ENCODE measurements around the gene TSC22D4.

The TSC22D4 gene

GRCh38 chr7:100486753-100487446 is 7.9 kb upstream of the TSC22D4 start:
- H3K27me3 Mint-ChIP-seq = peaks cover 51% of the 10 kb centered on the region
- H3K36me3 Mint-ChIP-seq (ENCODE audit: low read depth) = no peaks in the 10 kb centered on the region
- H3K27ac Mint-ChIP-seq = no peak overlapping the region
- H3K4me1 Mint-ChIP-seq (ENCODE audit: low read depth) = peaks cover 18% of the 10 kb centered on the region
- H3K9me3 Mint-ChIP-seq = no peaks in the 10 kb centered on the region
- intact Hi-C loops (cut with micrococcal nuclease) = no loop called here
- no peak overlapping the region for H3K4me3 Mint-ChIP-seq

GRCh38 chr7:100486111-100486636 is 7.2 kb upstream of the TSC22D4 start:
- H3K4me3 Mint-ChIP-seq = no peak overlapping the region
- H3K27me3 Mint-ChIP-seq = peaks cover 44% of the 10 kb centered on the region
- H3K9me3 Mint-ChIP-seq = no peaks in the 10 kb centered on the region
- no peaks in the 10 kb centered on the region for H3K36me3 Mint-ChIP-seq (ENCODE audit: low read depth)
- H3K27ac Mint-ChIP-seq = no peak overlapping the region
- intact Hi-C loops (cut with micrococcal nuclease) = no loop called here
- peaks cover 18% of the 10 kb centered on the region for H3K4me1 Mint-ChIP-seq (ENCODE audit: low read depth)

- Mint-ChIP-seq H3K27me3 (peaks cover 37% of the 10 kb centered on the region), H3K36me3 (ENCODE audit: low read depth) (no peaks in the 10 kb centered on the region), H3K9me3 (no peaks in the 10 kb centered on the region), H3K4me3 (no peak overlapping the region), H3K27ac (no peak overlapping the region), H3K4me1 (ENCODE audit: low read depth) (peaks cover 18% of the 10 kb centered on the region)
- intact Hi-C loops (cut with micrococcal nuclease) = no loop called here
Measured at GRCh38 chr7:100485471-100485876, 6.5 kb upstream of the TSC22D4 start.

GRCh38 chr7:100484673-100485045 is 5.6 kb upstream of the TSC22D4 start:
- Mint-ChIP-seq H3K36me3 (ENCODE audit: low read depth) (no peaks in the 10 kb centered on the region), H3K9me3 (no peaks in the 10 kb centered on the region), H3K4me3 (no peak overlapping the region), H3K27ac (no peak overlapping the region), H3K27me3 (peaks cover 29% of the 10 kb centered on the region), H3K4me1 (ENCODE audit: low read depth) (peaks cover 19% of the 10 kb centered on the region)
- intact Hi-C loops (cut with micrococcal nuclease) = no loop called here

GRCh38 chr7:100483722-100484672 is 5.0 kb upstream of the TSC22D4 start, which contains the start of gene NYAP1:
Gene NYAP1, plus strand, starts transcription at chr7:100483927. Its CDS starts 1,385 bp downstream, at chr7:100485312.
- Mint-ChIP-seq H3K4me3 (peak within 1 kb of the TSS; percentile 77), H3K27ac (peak within 1 kb of the TSS; percentile 42), H3K27me3 (peaks cover 25% of the 10 kb centered on the region), H3K4me1 (ENCODE audit: low read depth) (peaks cover 17% of the 10 kb centered on the region), H3K9me3 (no peaks in the 10 kb centered on the region), H3K36me3 (ENCODE audit: low read depth) (peaks cover 3% of the 10 kb centered on the region)
- intact Hi-C loops (cut with micrococcal nuclease) = loop anchor here (1.0 kb wide), 1 partner anchor 15 kb away; no protein-coding TSS in a partner anchor

GRCh38 chr7:100483090-100483721 is 4.2 kb upstream of the TSC22D4 start:
- Mint-ChIP-seq H3K36me3 (ENCODE audit: low read depth) (peaks cover 11% of the 10 kb centered on the region), H3K27me3 (peaks cover 23% of the 10 kb centered on the region), H3K27ac (peak overlapping the region; percentile 42), H3K9me3 (no peaks in the 10 kb centered on the region), H3K4me1 (ENCODE audit: low read depth) (peaks cover 17% of the 10 kb centered on the region), H3K4me3 (peak overlapping the region; percentile 77)
- intact Hi-C loops (cut with micrococcal nuclease) = loop anchor here (1.0 kb wide), 1 partner anchor 14 kb away; no protein-coding TSS in a partner anchor

GRCh38 chr7:100482728-100483089 is 3.7 kb upstream of the TSC22D4 start:
- Mint-ChIP-seq H3K4me3 (peak overlapping the region; percentile 77), H3K4me1 (ENCODE audit: low read depth) (peaks cover 17% of the 10 kb centered on the region), H3K27me3 (peaks cover 23% of the 10 kb centered on the region), H3K36me3 (ENCODE audit: low read depth) (peaks cover 16% of the 10 kb centered on the region), H3K27ac (peak overlapping the region; percentile 42), H3K9me3 (no peaks in the 10 kb centered on the region)
- intact Hi-C loops (cut with micrococcal nuclease) = loop anchor here (1.0 kb wide), 1 partner anchor 13 kb away; no protein-coding TSS in a partner anchor

- Mint-ChIP-seq H3K9me3 (no peaks in the 10 kb centered on the region), H3K36me3 (ENCODE audit: low read depth) (peaks cover 28% of the 10 kb centered on the region), H3K27ac (no peak overlapping the region), H3K27me3 (peaks cover 19% of the 10 kb centered on the region), H3K4me3 (no peak overlapping the region), H3K4me1 (ENCODE audit: low read depth) (peaks cover 23% of the 10 kb centered on the region)
- intact Hi-C loops (cut with micrococcal nuclease) = no loop called here
Measured at GRCh38 chr7:100481466-100481865, 2.5 kb upstream of the TSC22D4 start.

GRCh38 chr7:100477871-100478267 is 1.1 kb downstream of the TSC22D4 start:
- Mint-ChIP-seq H3K9me3 (no peaks in the 10 kb centered on the region), H3K27me3 (peaks cover 5% of the 10 kb centered on the region), H3K27ac (peak overlapping the region; percentile 77), H3K4me1 (ENCODE audit: low read depth) (peaks cover 58% of the 10 kb centered on the region), H3K36me3 (ENCODE audit: low read depth) (peaks cover 64% of the 10 kb centered on the region), H3K4me3 (peak overlapping the region; percentile 99)
- intact Hi-C loops (cut with micrococcal nuclease) = loop anchor here (5.0 to 10.0 kb wide), 2 partner anchors 64 to 227 kb away; partner anchors contain the start of gene POP7

- intact Hi-C loops (cut with micrococcal nuclease) = loop anchor here (5.0 to 10.0 kb wide), 2 partner anchors 65 to 228 kb away; partner anchors contain the start of gene POP7
- H3K27me3 Mint-ChIP-seq = no peaks in the 10 kb centered on the region
- peak overlapping the region; percentile 77 for H3K27ac Mint-ChIP-seq
- no peaks in the 10 kb centered on the region for H3K9me3 Mint-ChIP-seq
- peak overlapping the region; percentile 99 for H3K4me3 Mint-ChIP-seq
- peaks cover 56% of the 10 kb centered on the region for H3K4me1 Mint-ChIP-seq (ENCODE audit: low read depth)
- peaks cover 71% of the 10 kb centered on the region for H3K36me3 Mint-ChIP-seq (ENCODE audit: low read depth)
Measured at GRCh38 chr7:100476903-100477870, 1.8 kb downstream of the TSC22D4 start.

GRCh38 chr7:100476101-100476780 is 2.8 kb downstream of the TSC22D4 start:
- Mint-ChIP-seq H3K4me3 (peak overlapping the region; percentile 99), H3K9me3 (no peaks in the 10 kb centered on the region), H3K27me3 (no peaks in the 10 kb centered on the region), H3K27ac (peak overlapping the region; percentile 77), H3K36me3 (ENCODE audit: low read depth) (peaks cover 80% of the 10 kb centered on the region), H3K4me1 (ENCODE audit: low read depth) (peaks cover 61% of the 10 kb centered on the region)
- intact Hi-C loops (cut with micrococcal nuclease) = loop anchor here (5.0 to 10.0 kb wide), 2 partner anchors 66 to 229 kb away; partner anchors contain the start of gene POP7

GRCh38 chr7:100475549-100475948 is 3.5 kb downstream of the TSC22D4 start:
- H3K27me3 Mint-ChIP-seq = no peaks in the 10 kb centered on the region
- peak overlapping the region; percentile 77 for H3K27ac Mint-ChIP-seq
- peaks cover 66% of the 10 kb centered on the region for H3K4me1 Mint-ChIP-seq (ENCODE audit: low read depth)
- H3K9me3 Mint-ChIP-seq = no peaks in the 10 kb centered on the region
- intact Hi-C loops (cut with micrococcal nuclease) = loop anchor here (5.0 to 10.0 kb wide), 2 partner anchors 67 to 229 kb away; partner anchors contain the start of gene POP7
- H3K4me3 Mint-ChIP-seq = peak overlapping the region; percentile 99
- H3K36me3 Mint-ChIP-seq (ENCODE audit: low read depth) = peaks cover 87% of the 10 kb centered on the region

Measured in dendritic cell treated with granulocyte-macrophage colony-stimulating factor and Interleukin-4, amounts not matched to agents 40 ng/mL and 50 ng/mL, for 4 days (primary cell).